Choroid plexus epithelial cell (primary cell): ENCODE data around the gene OR5D13.

Experiments used
- DNase-seq: peaks from one replicate; pipeline ENCODE4 v3.0.0-alpha.2; 2010; ENCODE audit warnings: low read depth
- H3K4me3 ChIP-seq: 2 replicates; pipeline ENCODE4 v1.5.1; 2011; ENCODE audit warnings: low read depth, mild to moderate bottlenecking, control low read depth, low read length, moderate library complexity
- CTCF ChIP-seq: conservative IDR thresholded peaks from 2 replicates; pipeline ENCODE4 v1.5.1; 2011; ENCODE audit warnings: low read depth, mild to moderate bottlenecking, control low read depth, inconsistent platforms, low read length, moderate library complexity

OR5D13 gene, protein sequence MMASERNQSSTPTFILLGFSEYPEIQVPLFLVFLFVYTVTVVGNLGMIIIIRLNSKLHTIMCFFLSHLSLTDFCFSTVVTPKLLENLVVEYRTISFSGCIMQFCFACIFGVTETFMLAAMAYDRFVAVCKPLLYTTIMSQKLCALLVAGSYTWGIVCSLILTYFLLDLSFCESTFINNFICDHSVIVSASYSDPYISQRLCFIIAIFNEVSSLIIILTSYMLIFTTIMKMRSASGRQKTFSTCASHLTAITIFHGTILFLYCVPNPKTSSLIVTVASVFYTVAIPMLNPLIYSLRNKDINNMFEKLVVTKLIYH

DNA sequence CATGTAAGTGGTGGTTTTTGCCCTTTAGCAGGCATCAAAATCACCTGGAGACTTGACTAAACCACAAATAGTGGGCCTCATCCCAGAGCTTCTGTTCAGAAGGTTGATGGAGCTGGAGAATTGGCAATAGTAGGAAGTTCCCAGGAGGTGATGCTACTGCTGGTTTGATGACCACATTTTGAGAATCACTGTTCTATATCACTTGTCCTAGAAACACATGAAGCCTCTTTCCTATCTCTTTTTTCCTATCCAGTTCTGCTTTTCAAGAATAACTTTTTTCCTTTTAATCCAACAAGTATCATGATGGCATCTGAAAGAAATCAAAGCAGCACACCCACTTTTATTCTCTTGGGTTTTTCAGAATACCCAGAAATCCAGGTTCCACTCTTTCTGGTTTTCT, at the start of gene OR5D13:
Gene OR5D13, plus strand, starts transcription at position 301 of the 400 bp plus-strand sequence. Its CDS starts 0 bp downstream, at position 301.
- no peak for DNase-seq
- no peak for TF ChIP-seq CTCF
- H3K4me3 ChIP-seq: no peak within 1 kb of the TSS

GRCh38 chr11:55726715-55727324, 46.4 kb upstream of the OR5D13 start:
- H3K4me3 ChIP-seq: no peak overlapping the region

GRCh38 chr11:55732936-55733335, 40.3 kb upstream of the OR5D13 start:
- no peak overlapping the region for H3K4me3 ChIP-seq
- DNase-seq: no peak
- TF ChIP-seq CTCF: no peak

More at GRCh38 chr11:55726715-55727324, 46.4 kb upstream of the OR5D13 start:
- no peak for TF ChIP-seq CTCF
- no peak for DNase-seq

GRCh38 chr11:55791606-55792005, 18.4 kb downstream of the OR5D13 start:
- TF ChIP-seq CTCF: no peak
- no peak for DNase-seq
- H3K4me3 ChIP-seq: no peak overlapping the region

GRCh38 chr11:55793321-55793720, 20.1 kb downstream of the OR5D13 start:
- no peak overlapping the region for H3K4me3 ChIP-seq
- DNase-seq: no peak
- TF ChIP-seq CTCF: no peak

DNA sequence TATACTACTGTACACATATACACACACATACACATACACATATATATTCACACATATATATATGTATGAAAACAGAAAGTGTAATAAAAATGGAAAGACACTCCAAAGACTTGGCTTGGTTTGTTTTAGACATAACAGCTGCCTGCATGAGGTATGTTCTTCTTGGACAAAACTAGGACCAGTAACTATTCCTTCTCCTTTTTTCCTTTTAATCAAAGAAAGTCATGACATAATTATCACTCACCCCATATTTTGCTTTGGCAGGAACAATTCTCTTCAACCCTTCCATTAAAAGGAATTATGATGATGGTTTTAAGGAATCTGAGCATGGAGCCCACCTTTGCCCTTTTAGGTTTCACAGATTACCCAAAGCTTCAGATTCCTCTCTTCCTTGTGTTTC, 22.0 kb downstream of the OR5D13 start, which contains the start of gene OR5D14:
Gene OR5D14, plus strand, starts transcription at position 301 of the 400 bp plus-strand sequence. Its CDS starts 0 bp downstream, at position 301.
- TF ChIP-seq CTCF: no peak
- DNase-seq: no peak
- H3K4me3 ChIP-seq: no peak within 1 kb of the TSS

GRCh38 chr11:55806248-55806647, 33.0 kb downstream of the OR5D13 start:
- no peak for TF ChIP-seq CTCF
- H3K4me3 ChIP-seq: no peak overlapping the region
- DNase-seq: no peak
